GM21723 (cell line): ENCODE results near the gene KCND3.

Source experiments
- ATAC-seq: cut with Tn5 transposase; IDR thresholded peaks from one replicate; pipeline ENCODE4 v1.9.1; 2021; ENCODE audit warnings: mild to moderate bottlenecking, moderate library complexity; ENCODE audit not compliant: unreplicated experiment

The KCND3 gene

GRCh38 chr1:111989531-111990025 is at the start of gene KCND3:
Gene KCND3 (minus strand): TSS chr1:111989668.
- ATAC-seq: no peak

DNA sequence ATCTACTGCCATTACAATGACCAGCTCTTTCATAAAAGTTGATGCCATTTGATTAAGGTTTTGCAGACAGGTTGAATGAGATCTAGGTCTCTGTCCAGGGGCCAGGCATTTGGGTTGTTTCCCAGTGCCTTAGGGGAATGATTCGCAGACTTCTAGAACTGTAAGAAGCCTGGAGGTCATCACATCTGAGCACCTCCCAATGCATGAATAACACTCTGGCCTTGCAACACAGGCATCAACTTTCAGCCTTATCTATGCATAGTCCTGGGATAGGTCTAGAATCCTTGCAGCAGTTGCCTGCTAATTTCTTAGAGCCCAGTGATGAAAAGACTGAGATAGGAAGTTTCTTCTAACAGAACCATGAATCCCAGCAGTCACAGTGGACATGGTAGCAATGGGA is 44.8 kb upstream of the KCND3 start:
- ATAC-seq: no peak

DNA sequence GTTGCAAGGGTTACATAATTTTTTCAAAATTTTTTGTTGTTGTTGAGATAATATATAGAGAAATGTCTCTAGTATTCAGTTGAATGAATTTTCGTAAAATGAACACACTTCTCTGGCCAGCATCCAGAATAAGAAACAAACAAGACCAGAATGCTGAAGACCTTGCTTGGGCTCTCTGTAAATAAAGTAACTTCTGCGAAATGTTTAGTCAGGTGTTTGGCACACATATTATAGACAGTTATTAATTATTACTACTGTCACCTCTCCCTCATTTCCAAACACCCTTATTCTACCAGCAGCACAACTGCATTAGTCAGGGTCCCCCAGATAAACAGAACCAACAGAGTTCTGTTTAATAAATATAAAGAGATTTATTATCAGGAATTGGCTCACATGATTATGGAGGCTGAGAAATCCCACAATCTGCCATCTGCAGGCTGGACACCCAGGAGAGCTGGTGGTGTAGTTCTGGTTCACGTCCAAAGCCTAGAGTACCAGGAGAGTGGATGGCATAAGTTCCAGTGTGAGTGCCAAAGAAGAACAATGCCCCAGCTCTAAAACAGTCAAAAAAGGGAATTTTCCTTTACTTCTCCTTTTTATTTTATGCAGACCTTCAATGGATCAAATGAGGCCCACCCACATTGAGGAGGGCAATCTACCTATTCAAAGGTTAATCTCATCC is 44.1 kb upstream of the KCND3 start:
- ATAC-seq: no peak

GRCh38 chr1:112030157-112030556 is 40.7 kb upstream of the KCND3 start:
- no peak for ATAC-seq

- no peak for ATAC-seq
These were observed 38.2 kb upstream of the KCND3 start for GRCh38 chr1:112027696-112028095.

DNA sequence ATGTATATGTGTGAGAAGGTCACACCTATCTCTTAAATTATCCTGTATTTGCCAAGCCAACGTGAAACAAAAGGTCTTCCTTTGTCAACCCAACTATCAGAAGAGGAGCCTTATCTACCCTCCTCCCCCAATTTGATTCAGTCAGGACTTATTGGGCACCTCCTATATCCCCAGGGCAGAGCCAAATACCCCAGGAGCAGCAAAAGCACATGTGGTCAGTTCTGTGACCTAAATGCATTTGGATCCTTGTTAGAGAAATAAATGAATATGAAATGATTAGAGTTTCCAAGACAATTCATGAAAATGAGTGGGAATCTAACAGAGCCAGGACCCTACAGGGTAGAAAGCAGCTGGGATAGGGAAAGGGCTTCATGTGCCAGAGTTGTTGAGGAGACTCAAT is 37.0 kb upstream of the KCND3 start:
- ATAC-seq: no peak

- no peak for ATAC-seq
These were observed 36.5 kb upstream of the KCND3 start for GRCh38 chr1:112026016-112026415.

GRCh38 chr1:112021263-112021662 is 31.8 kb upstream of the KCND3 start:
- ATAC-seq: no peak

GRCh38 chr1:112017183-112017582 is 27.7 kb upstream of the KCND3 start:
- no peak for ATAC-seq

- ATAC-seq: no peak
These were observed 23.4 kb upstream of the KCND3 start for GRCh38 chr1:112012823-112013222.

- ATAC-seq: no peak
These were observed 21.7 kb upstream of the KCND3 start for GRCh38 chr1:112011202-112011601.

DNA sequence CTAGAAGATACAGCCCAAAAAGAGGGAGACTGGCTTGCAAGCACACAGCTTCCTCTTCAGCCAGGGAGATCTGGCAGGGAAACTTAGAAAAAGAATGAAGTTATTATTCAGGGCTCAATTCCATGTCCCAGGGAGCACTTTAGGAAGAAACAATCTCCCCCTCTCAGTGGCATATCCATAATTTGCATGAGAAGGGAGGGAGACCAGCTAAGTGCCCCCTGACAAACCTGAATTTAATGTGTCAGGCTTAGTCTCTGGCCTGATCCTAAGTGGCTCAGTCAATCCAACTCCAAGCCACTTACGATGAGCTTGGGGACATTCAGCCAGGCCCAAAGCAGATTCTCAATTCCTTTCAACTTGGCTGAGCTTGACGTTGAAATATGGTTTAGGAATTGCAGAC is 17.7 kb upstream of the KCND3 start:
- ATAC-seq: no peak

DNA sequence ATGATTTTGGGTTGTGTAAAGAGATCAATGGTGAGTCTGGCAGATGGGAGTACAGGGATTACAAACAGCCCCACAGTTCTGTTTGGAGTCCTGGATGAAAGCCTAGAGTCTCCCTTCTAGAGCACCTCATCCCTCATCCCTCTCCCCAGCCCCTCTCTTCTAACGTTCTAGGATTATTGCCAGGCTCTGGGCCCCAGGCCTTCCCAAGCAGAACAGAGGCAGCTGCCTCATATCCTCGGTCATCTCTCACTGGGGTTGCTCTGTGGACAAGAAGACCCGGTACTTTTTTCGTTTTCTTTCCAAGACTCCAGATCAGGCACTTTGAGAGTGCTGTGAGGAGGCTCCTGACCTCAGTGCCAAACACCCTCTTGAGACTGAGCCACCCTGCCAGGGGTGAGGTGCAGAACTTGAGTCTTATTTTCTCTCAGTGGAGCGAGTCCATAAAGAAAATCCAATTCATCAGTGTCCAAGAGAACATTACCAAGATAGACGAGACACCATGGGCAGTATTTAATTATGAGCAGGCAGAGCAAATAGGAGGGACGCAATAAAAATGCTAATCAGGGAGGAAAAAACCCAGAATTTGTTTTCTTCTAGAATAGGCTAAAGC is 17.1 kb upstream of the KCND3 start:
- no peak for ATAC-seq

GRCh38 chr1:112004076-112004475 is 14.6 kb upstream of the KCND3 start:
- ATAC-seq: no peak

GRCh38 chr1:112002514-112002913 is 13.0 kb upstream of the KCND3 start:
- no peak for ATAC-seq

DNA sequence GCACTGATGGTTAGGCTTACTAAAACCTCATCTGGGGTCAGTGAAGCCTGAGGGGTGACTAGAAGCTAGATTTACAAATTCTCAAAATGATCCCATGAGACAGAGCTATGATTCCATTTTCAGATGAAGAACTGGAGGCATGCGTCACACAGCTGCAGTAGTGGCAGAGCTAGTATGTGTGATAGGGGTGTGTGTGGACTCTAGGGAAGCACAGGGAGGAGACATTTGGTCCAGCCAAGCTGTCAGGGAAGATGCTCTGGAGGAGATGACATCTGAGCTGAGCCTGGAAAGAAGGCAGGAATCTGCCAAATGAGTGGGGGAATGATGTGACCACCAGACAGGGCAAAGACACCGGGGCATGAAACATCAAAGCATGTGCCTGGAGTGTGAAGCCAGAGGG is 12.0 kb upstream of the KCND3 start:
- no peak for ATAC-seq

- ATAC-seq: no peak
These were observed 10.6 kb upstream of the KCND3 start for GRCh38 chr1:112000048-112000447.

DNA sequence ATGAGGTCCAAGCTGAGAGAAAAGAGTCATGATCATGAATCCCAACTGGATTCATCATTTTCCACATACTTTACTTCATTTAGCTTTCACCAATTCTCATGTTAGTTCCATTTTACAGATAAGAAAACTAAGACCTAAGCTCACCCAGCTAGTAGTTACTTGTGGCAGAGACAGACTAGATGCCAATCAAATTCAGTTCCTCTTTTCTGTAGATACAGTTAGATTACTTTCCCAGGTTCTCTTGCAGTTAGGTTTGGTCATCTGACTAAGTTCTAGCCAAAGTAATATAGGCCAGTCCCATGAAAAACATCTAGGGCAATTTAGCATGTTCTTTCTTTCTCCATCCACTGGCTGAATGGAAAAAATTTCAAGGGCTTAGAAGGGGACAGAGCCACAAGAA is 8.9 kb upstream of the KCND3 start:
- ATAC-seq: no peak

GRCh38 chr1:111992476-111992875 is 3.0 kb upstream of the KCND3 start:
- no peak for ATAC-seq

DNA sequence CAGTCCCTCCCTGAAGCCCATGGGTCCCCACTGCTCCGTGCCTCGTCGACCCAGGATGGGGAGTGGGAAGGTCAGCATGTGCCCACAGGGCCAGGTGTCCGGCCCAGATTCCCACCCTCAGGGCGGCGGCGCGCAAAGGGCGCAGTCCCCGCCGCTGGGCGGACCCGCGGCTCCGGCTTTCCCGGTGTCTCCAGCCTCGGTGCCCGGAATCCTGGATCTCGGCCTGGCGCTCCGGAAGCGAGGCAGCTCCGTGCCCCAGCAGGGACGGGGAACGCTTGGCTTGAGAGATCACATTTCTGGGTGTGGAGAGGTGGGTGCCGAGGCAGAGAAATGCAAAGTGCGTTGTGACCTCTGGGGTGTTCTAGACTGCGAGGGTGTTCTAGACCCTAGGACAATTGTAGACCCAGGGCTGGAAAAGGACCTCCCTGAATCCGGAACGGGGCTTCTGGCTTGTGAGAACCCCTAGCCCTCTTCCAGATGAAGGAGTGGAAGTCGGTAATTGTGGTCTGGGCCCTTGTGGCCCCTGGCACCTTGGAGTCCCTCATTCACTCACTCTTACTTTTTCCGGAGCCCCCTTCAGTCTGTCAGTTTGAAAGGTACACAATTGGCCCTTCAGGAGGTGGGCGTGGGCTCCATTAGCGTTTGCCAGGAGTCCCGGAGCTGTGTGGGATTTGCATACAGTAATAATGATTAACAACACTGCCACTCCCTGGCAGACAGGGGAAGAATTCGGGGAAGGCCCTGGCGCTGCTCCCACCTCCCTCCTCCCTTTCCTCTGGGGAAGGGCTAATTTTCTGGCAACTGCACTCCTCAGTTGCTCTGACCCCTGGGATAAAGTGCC is 1.6 kb upstream of the KCND3 start:
- ATAC-seq: no peak

DNA sequence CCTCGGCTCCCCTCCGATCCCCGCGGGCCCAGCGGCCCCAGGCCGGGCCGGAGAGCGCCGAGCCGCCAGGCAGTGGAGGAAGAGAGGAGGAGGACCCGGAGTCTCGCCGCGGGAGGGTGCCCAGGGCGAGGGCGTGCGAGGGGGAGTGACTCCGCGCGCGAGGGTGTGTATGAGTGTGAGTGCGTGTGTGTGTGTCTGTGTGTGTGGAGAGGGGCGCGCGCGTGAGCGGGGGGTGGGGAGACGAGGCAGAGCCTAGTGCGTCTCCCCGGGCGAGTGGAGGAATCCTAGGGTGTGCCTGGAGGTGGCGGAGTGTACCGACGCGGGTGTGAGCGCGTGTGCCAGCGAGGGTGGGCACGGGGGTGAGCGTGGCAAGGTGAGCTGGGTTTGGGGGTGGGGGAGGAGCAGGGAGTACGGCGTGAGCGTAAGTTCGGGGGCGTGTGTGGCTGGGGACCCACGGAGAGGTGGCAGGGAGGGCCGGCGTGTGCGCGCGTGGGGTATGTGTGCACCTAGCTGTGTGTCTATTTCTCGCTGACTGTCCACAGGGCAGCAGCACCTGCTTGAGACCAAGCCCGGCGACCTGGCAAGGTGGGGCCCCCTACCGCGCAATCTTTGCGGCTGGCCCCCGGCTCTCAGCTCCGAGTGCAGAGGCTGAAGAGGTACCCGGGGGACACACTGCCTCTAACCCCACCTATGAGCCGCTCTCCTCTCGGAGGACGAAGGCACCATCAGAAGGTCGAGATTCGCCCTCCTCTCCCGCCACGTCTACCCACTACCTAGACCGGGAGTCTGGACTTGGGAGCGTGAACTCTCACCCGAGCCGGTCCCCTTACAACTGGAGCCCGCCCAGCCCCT is 784 bp upstream of the KCND3 start:
- no peak for ATAC-seq
